Stimulated activated CD4-positive, alpha-beta T cell treated with anti-CD3 and anti-CD28 coated beads, Interleukin-1b, Interleukin-23, amount 100 ng/mL, for 24 hours (primary cell): ENCODE data around the gene ZNF862.
"Not testable (repeated sequence)": the region's sequence is repeated elsewhere in the genome, so short reads cannot be mapped to it uniquely, and the experiment has no call there.

Experiments used
- DNase-seq, 4 experiments: peaks; one replicate each; pipeline ENCODE4 v3.0.0-alpha.2; 2020; ENCODE audit warnings: low read depth in 4 of 4, low spot score in 1 of 4

ZNF862 gene

GRCh38 chr7:149824301-149824741, 13.9 kb upstream of the ZNF862 start:
- no peak for DNase-seq

- DNase-seq = no peak
These were observed 13.2 kb upstream of the ZNF862 start for GRCh38 chr7:149824748-149825566.

- no peak for DNase-seq
These were observed 12.4 kb upstream of the ZNF862 start for GRCh38 chr7:149825567-149826343.

- no peak for DNase-seq
These were observed 11.7 kb upstream of the ZNF862 start for GRCh38 chr7:149826344-149827088.

- DNase-seq = no peak
These were observed 10.8 kb upstream of the ZNF862 start for GRCh38 chr7:149827089-149827981.

- DNase-seq = no peak
These were observed 9.5 kb upstream of the ZNF862 start for GRCh38 chr7:149828357-149829309.

- not testable (repeated sequence) for DNase-seq
These were observed 7.6 kb upstream of the ZNF862 start for GRCh38 chr7:149830527-149830926.

GRCh38 chr7:149830997-149831740, 7.0 kb upstream of the ZNF862 start:
- no peak for DNase-seq

- DNase-seq = no peak
These were observed 6.4 kb upstream of the ZNF862 start for GRCh38 chr7:149831741-149832219.

GRCh38 chr7:149832332-149833041, 5.7 kb upstream of the ZNF862 start:
- no peak for DNase-seq

GRCh38 chr7:149833495-149834130, 4.6 kb upstream of the ZNF862 start:
- DNase-seq = no peak

- DNase-seq = no peak
These were observed 3.6 kb upstream of the ZNF862 start for GRCh38 chr7:149834601-149835000.

GRCh38 chr7:149836434-149836833, 1.7 kb upstream of the ZNF862 start:
- DNase-seq = no peak

GRCh38 chr7:149837564-149838223, 481 bp upstream of the ZNF862 start:
- DNase-seq = no peak

GRCh38 chr7:149838992-149839408, 825 bp downstream of the ZNF862 start:
- DNase-seq = no peak

- DNase-seq = no peak
These were observed 1.8 kb downstream of the ZNF862 start for GRCh38 chr7:149839933-149840332.

GRCh38 chr7:149843566-149843965, 5.4 kb downstream of the ZNF862 start:
- DNase-seq = no peak
